Suprapubic skin (tissue), 4 donors: ENCODE measurements around the gene TEDC2. TPM values are rescaled to one million over a fixed set of nuclear protein-coding genes. Genes with fewer than 3 reads are reported as not detected.

Source experiments
- DNase-seq, 2 donors: peaks; one replicate each; pipeline ENCODE4 v3.0.0-alpha.2; 2019; ENCODE audit warnings: low spot score in 2 of 2
- H3K27ac ChIP-seq: fragments of 200-600 bp; sonication (generic); one replicate; pipeline ENCODE4 v1.5.1; 2019
- H3K27me3 ChIP-seq: fragments of 200-600 bp; sonication (generic); one replicate; pipeline ENCODE4 v1.5.1; 2019
- H3K36me3 ChIP-seq: fragments of 200-600 bp; sonication (generic); one replicate; pipeline ENCODE4 v1.5.1; 2019
- H3K4me1 ChIP-seq: fragments of 200-600 bp; sonication (generic); one replicate; pipeline ENCODE4 v1.5.1; 2019
- H3K4me3 ChIP-seq: fragments of 200-600 bp; sonication (generic); one replicate; pipeline ENCODE4 v1.5.1; 2019; ENCODE audit warnings: mild to moderate bottlenecking
- H3K9me3 ChIP-seq: fragments of 200-600 bp; sonication (generic); one replicate; pipeline ENCODE4 v1.5.1; 2019
- CTCF ChIP-seq, 2 donors: fragments of 200-600 bp in 1 of 2; fragments of 450-650 bp in 1 of 2; sonication (generic) in 1 of 2; IDR thresholded peaks; one replicate each; pipeline ENCODE4 v1.5.1; 2016 to 2019; ENCODE audit warnings: antibody characterized with exemption in 2 of 2, mild to moderate bottlenecking in 1 of 2, moderate library complexity in 1 of 2
- EP300 ChIP-seq: sonication (generic); formaldehyde crosslinking; IDR thresholded peaks from one replicate; pipeline ENCODE4 v1.6.1; 2017; ENCODE audit warnings: antibody characterized with exemption
- POLR2A ChIP-seq, 2 donors: fragments of 450-650 bp; IDR thresholded peaks; one replicate each; pipeline ENCODE4 v1.6.1; 2017; ENCODE audit warnings: antibody characterized with exemption in 2 of 2, mild to moderate bottlenecking in 2 of 2, moderate library complexity in 2 of 2
- POLR2AphosphoS5 ChIP-seq, 3 donors: sonication (generic); formaldehyde crosslinking; IDR thresholded peaks; one replicate each; pipeline ENCODE4 v1.6.1; 2017; ENCODE audit warnings: antibody characterized with exemption in 3 of 3
- WGBS: methylation state at CpG from one replicate; pipeline ENCODE4 v1.1.5; 2018; 5-methylcytosine and 5-hydroxymethylcytosine counted together
- total RNA-seq, 4 donors: library from RNA; depleted of rRNA; stranded (reverse); fragments of >200 nt; gene quantifications; one replicate each; pipeline ENCODE4 v1.1.0, GENCODE V29; 2016

TEDC2 gene
- total RNA-seq, 4 donors from 2014 or later: 1.4 to 2.2 (median 1.6) TPM; not detected in 1

DNA sequence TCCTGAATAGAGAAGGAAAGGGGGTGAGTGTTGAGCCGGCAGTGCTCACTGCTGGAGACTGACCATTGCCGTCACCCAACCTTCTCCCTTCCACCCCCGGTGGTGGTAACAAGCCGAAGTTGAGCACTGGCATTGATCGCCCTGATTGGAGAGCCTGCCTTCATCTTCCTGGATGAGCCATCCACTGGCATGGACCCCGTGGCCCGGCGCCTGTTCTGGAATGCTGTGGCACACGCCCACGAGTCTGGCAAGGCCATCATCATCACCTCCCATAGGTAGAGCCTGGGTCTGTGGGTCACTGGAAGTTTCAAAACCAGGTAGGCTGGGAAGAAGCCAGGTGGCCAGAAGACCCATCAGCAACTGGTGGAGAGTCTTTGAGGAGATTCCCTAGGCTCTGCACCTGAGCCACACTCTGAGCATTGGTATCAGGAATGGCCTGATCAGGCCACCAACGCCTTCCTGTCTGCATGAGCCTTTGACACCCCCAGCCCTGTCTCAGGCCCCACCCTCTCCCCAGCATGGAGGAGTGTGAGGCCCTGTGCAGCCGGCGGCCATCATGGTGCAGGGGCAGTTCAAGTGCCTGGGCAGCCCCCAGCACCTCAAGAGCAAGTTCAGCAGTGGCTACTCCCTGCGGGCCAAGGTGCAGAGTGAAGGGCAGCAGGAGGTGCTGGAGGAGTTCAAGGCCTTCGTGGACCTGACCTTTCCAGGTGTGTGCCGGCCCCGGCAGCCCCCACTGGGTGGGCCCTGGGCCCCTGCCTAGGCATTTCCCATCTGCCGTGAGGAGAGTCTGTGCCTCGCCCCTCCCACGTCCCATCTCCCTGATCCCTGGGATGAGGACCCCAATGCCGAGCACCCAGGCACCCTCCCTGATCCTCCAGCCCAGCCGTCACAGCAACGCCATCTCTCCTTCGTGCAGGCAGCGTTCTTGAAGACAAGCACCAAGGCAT, 35.6 kb upstream of the TEDC2 start:
- Histone ChIP-seq H3K9me3 (no peaks in the 10 kb centered on the region), H3K27ac (no peak overlapping the region), H3K4me1 (peaks cover 11% of the 10 kb centered on the region), H3K36me3 (no peaks in the 10 kb centered on the region), H3K4me3 (no peak overlapping the region), H3K27me3 (no peaks in the 10 kb centered on the region)
- TF ChIP-seq CTCF (IDR thresholded peaks at IDR 0.05) (no peak), EP300 (no peak), POLR2A (IDR thresholded peaks at IDR 0.05) (no peak), POLR2AphosphoS5 (IDR thresholded peaks at IDR 0.05) (no peak)
- peak in 1 of 2 donors; percentile 56 for DNase-seq
- 73% methylated on average over 24 of the region's 25 CpGs for WGBS

DNA sequence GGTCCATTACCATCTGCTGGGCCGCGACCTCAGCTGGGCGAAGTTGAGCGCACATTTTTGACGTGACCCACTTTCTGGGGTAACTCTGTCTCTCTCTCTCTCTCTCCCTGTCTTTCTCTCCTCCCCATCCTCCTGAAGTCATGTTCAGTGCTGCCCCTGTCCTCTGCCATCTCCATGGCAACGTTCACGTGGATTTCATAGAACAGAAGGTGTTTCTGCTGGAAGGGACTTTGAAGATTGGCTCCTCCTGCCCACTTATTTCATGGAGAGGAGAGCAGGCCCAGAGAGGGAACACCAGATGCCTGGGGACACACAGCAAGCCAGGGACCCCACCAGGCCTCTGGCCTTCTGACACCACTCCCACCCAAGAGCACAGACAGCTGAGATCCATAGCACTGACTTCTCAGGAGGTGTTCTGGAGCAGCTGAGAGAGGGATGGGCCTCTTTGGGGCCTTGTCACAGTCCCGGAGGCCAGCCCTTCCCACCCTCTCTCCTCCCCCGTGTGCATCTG, 34.8 kb upstream of the TEDC2 start:
- no peaks in the 10 kb centered on the region for H3K27me3 ChIP-seq
- H3K27ac ChIP-seq: no peak overlapping the region
- H3K4me3 ChIP-seq: no peak overlapping the region
- no peaks in the 10 kb centered on the region for H3K36me3 ChIP-seq
- WGBS: 88% methylated on average over 9 of the region's 9 CpGs
- DNase-seq: peak in 1 of 2 donors; percentile 35
- peaks cover 16% of the 10 kb centered on the region for H3K4me1 ChIP-seq
- TF ChIP-seq EP300 (no peak), CTCF (IDR thresholded peaks at IDR 0.05) (no peak), POLR2AphosphoS5 (IDR thresholded peaks at IDR 0.05) (no peak), POLR2A (IDR thresholded peaks at IDR 0.05) (no peak)
- no peaks in the 10 kb centered on the region for H3K9me3 ChIP-seq

- 91% methylated on average over 6 of the region's 13 CpGs for WGBS
- no peak overlapping the region for H3K27ac ChIP-seq
- no peaks in the 10 kb centered on the region for H3K36me3 ChIP-seq
- no peaks in the 10 kb centered on the region for H3K9me3 ChIP-seq
- peak in 1 of 2 donors; percentile 55 for DNase-seq
- TF ChIP-seq POLR2A (IDR thresholded peaks at IDR 0.05) (no peak), EP300 (no peak), POLR2AphosphoS5 (IDR thresholded peaks at IDR 0.05) (no peak), CTCF (IDR thresholded peaks at IDR 0.05) (no peak)
- H3K27me3 ChIP-seq: no peaks in the 10 kb centered on the region
- peaks cover 25% of the 10 kb centered on the region for H3K4me1 ChIP-seq
- no peak overlapping the region for H3K4me3 ChIP-seq
Observed at GRCh38 chr16:2425825-2426430, 34.0 kb upstream of the TEDC2 start.

- 91% methylated on average over 5 of the region's 6 CpGs for WGBS
- Histone ChIP-seq H3K36me3 (no peaks in the 10 kb centered on the region), H3K4me1 (peaks cover 26% of the 10 kb centered on the region), H3K4me3 (no peak overlapping the region), H3K27me3 (no peaks in the 10 kb centered on the region), H3K9me3 (no peaks in the 10 kb centered on the region), H3K27ac (no peak overlapping the region)
- TF ChIP-seq CTCF (IDR thresholded peaks at IDR 0.05) (no peak), POLR2A (IDR thresholded peaks at IDR 0.05) (no peak), POLR2AphosphoS5 (IDR thresholded peaks at IDR 0.05) (no peak), EP300 (no peak)
- peak in 1 of 2 donors; percentile 62 for DNase-seq
Observed at GRCh38 chr16:2426941-2427361, 33.0 kb upstream of the TEDC2 start.

DNA sequence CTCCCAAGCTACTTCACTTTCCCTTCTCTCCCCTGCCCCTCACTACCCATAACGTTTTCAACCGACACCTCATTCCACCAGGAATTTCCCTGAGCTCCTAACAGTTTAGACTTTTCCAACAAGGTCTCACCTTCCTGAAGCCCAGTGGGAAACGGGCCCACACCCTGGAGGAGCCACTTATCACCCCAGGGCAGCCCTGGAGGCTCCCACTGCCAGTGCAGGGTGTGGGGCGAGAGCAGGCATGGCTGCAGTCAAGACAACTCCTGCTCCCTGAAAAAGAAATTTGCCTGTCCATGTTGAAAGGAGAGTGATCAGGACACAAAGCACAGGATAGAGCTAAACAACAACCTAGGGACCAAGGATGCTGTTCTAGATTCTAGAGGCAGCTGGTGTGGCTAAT, 32.4 kb upstream of the TEDC2 start:
- DNase-seq: peak in 1 of 2 donors; percentile 46
- Histone ChIP-seq H3K4me1 (peaks cover 26% of the 10 kb centered on the region), H3K36me3 (peaks cover 4% of the 10 kb centered on the region), H3K4me3 (no peak overlapping the region), H3K27me3 (no peaks in the 10 kb centered on the region), H3K27ac (no peak overlapping the region), H3K9me3 (no peaks in the 10 kb centered on the region)
- TF ChIP-seq POLR2A (IDR thresholded peaks at IDR 0.05): no peak
- no peak for TF ChIP-seq POLR2AphosphoS5 (IDR thresholded peaks at IDR 0.05)
- TF ChIP-seq CTCF (IDR thresholded peaks at IDR 0.05): no peak
- TF ChIP-seq EP300: no peak
- 78% methylated on average over 4 of the region's 4 CpGs for WGBS
